LNCAP (cell line): ENCODE results near the gene ABCC4.
A peak's percentile ranks its signal among the peaks of the same experiment; 100 is the strongest.

Source experiments
- CTCF ChIP-seq: fragments of 450-650 bp; IDR thresholded peaks from 2 replicates; pipeline ENCODE4 v1.5.1; 2017; ENCODE audit warnings: mild to moderate bottlenecking

ABCC4 gene

DNA sequence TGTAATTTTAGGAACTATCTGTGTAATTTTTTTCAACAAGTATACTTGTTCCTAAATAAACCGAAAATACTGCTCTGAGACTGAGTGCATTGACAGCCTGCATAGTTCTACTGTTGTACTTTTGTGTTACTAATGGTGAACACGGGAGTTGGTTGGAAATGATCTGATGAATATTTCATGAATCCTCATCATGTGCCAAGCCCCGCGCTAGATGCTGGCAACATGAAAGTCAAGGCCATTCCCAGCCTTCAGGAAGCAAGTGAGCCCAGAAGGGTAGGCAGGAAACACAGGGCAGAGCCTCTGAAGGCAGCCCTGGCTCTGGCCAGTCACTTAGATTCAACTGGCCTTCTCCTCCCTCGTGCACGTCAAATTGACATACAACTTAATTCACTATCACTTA, 106.1 kb downstream of the ABCC4 start:
- no peak for TF ChIP-seq CTCF

DNA sequence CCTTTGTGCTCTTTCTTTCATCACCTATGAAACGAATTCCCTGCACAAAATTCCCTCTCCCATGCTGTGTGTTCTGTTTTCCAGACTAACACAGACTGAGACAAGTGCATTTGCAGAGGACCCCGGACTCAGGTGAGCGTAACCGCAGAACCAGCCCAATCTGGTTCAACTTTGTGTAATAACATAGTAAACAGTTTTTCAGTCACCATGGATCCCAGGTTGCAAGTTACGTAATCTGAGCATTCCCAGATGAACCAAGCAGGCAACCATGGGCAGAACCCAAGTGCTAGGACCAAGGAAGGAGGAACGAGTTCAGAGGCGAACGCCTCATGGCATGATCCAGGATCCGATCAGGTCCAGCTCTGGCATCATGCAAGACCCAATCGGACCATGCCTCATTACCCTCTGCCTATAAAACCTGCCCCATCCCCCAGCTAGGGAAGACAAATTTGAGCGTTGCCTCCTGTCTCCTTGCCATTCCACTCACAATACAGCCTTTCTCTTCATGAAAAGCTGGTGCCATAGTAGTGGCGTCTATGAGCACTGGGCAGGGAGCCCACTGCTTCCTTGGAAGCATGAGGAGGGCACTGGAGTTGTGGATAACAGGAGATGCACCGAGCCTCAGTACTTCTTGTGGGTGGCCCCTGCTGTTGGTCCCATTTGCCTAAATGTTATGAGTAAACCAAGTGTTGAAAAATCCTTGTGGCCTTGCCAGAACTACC, 107.6 kb downstream of the ABCC4 start:
- TF ChIP-seq CTCF: no peak

GRCh38 chr13:95192998-95193397, 108.3 kb downstream of the ABCC4 start:
- TF ChIP-seq CTCF: no peak

GRCh38 chr13:95191821-95192563, 109.3 kb downstream of the ABCC4 start:
- peak; percentile 84 for TF ChIP-seq CTCF

DNA sequence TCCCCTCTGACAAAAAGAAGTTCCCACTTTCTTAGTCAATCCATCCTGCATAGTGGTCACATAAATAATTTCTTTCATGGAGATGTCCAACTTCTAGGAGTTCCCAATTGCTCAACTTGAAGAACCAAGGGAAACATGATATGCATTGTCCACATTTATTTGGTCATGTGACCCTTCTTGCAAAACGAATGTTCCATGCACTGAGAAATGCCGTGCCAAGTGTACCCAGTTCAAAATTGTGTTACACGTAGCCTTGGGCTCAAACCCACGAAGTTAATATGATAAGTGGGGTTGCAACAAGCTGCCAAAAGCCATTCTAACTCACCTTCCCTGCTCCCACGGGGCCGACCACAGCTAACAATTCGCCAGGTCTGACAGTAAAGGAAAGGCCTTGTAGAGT, 113.1 kb downstream of the ABCC4 start:
- no peak for TF ChIP-seq CTCF

- TF ChIP-seq CTCF: no peak
These were observed 115.4 kb downstream of the ABCC4 start for GRCh38 chr13:95185851-95186250.

DNA sequence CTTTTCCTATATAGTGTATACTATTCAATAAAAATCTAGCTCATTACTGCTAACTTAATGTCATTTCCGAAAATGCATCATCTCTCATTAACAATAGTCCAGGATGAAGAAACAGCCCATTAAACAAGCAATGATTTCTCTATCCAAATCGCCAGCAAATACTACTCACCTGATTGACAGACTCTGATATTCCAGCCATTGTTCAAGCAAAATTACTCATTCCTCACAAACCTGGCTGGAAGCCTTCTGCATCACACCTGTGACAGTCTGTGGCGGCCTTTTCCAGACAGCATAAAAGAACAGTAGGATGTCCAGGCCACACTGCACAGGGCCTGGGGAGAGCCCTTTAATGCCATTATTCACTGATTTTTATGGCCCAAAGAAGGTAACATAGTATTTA, 115.9 kb downstream of the ABCC4 start:
- TF ChIP-seq CTCF: no peak
